Osteoblast (primary cell): ENCODE results near the gene MRPS18B. TPM values are rescaled to one million over a fixed set of nuclear protein-coding genes. Genes with fewer than 3 reads are reported as not detected.

ENCODE experiments used
- DNase-seq: peaks from one replicate; pipeline ENCODE4 v3.0.0; 2011; ENCODE audit warnings: low spot score, mixed read lengths; ENCODE audit not compliant: insufficient read length; ENCODE audit errors: missing footprints
- H2AFZ ChIP-seq: 2 replicates; pipeline ENCODE4 v1.6.0; 2011; ENCODE audit warnings: mild to moderate bottlenecking, low read length
- H3K27ac ChIP-seq: 2 replicates; pipeline ENCODE4 v1.5.1; 2011; ENCODE audit warnings: mild to moderate bottlenecking, low read depth, low read length, moderate library complexity
- H3K27me3 ChIP-seq: 2 replicates; pipeline ENCODE4 v1.6.0; 2012; ENCODE audit warnings: mild to moderate bottlenecking, control low read depth, inconsistent platforms, low read length, moderate library complexity; ENCODE audit not compliant: insufficient read depth
- H3K36me3 ChIP-seq: 2 replicates; pipeline ENCODE4 v1.5.1; 2011; ENCODE audit warnings: mild to moderate bottlenecking, low read length, control low read depth, moderate library complexity; ENCODE audit not compliant: insufficient read depth
- H3K4me1 ChIP-seq: 2 replicates; pipeline ENCODE4 v1.5.1; 2011; ENCODE audit warnings: mild to moderate bottlenecking, low read length, control low read depth, moderate library complexity; ENCODE audit not compliant: insufficient read depth
- H3K4me2 ChIP-seq: 2 replicates; pipeline ENCODE4 v1.6.0; 2011; ENCODE audit warnings: mild to moderate bottlenecking, low read length; ENCODE audit not compliant: insufficient read depth
- H3K4me3 ChIP-seq: fragments of 200-600 bp; sonication (generic); 3 replicates; pipeline ENCODE4 v1.5.1; 2012; ENCODE audit warnings: mild to moderate bottlenecking, low read length, inconsistent platforms; ENCODE audit not compliant: insufficient read depth
- H3K79me2 ChIP-seq: 2 replicates; pipeline ENCODE4 v1.6.0; 2012; ENCODE audit warnings: mild to moderate bottlenecking, low read length, control low read depth, inconsistent platforms; ENCODE audit not compliant: insufficient read depth
- H3K9me3 ChIP-seq: 2 replicates; pipeline ENCODE4 v1.5.1; 2011; ENCODE audit warnings: low read depth, low read length, control low read depth
- H4K20me1 ChIP-seq: 2 replicates; pipeline ENCODE4 v1.6.0; 2012; ENCODE audit warnings: mild to moderate bottlenecking, low read length, control low read depth; ENCODE audit not compliant: insufficient read depth
- CTCF ChIP-seq: IDR thresholded peaks from 2 replicates; pipeline ENCODE4 v1.5.1; 2011; ENCODE audit warnings: mild to moderate bottlenecking, low read depth, low read length, moderate library complexity; ENCODE audit errors: extremely low read depth
- total RNA-seq: library from RNA; depleted of rRNA; stranded (reverse); fragments of >200 nt; gene quantifications from 2 replicates; pipeline ENCODE4 v1.2.3, GENCODE V29; 2012

MRPS18B gene
- total RNA-seq, 1 donor: 67.3 TPM

GRCh38 chr6:30603961-30604360 is 13.7 kb upstream of the MRPS18B start:
- TF ChIP-seq CTCF: no peak
- DNase-seq: no peak
- Histone ChIP-seq H3K27me3 (no peaks in the 10 kb centered on the region), H4K20me1 (peaks cover 32% of the 10 kb centered on the region), H3K27ac (no peak overlapping the region), H3K4me3 (no peak overlapping the region), H3K79me2 (peaks cover 6% of the 10 kb centered on the region), H3K36me3 (peaks cover 90% of the 10 kb centered on the region), H3K9me3 (no peaks in the 10 kb centered on the region), H3K4me2 (no peak overlapping the region), H2AFZ (no peak overlapping the region), H3K4me1 (no peaks in the 10 kb centered on the region)

GRCh38 chr6:30610065-30610464 is 7.6 kb upstream of the MRPS18B start:
- H3K4me3 ChIP-seq: no peak overlapping the region
- H3K79me2 ChIP-seq: peaks cover 34% of the 10 kb centered on the region
- TF ChIP-seq CTCF: no peak
- H2AFZ ChIP-seq: no peak overlapping the region
- H3K27ac ChIP-seq: peak overlapping the region; percentile 38
- H4K20me1 ChIP-seq: peaks cover 50% of the 10 kb centered on the region
- H3K4me2 ChIP-seq: no peak overlapping the region
- peaks cover 65% of the 10 kb centered on the region for H3K36me3 ChIP-seq
- H3K27me3 ChIP-seq: no peaks in the 10 kb centered on the region
- H3K4me1 ChIP-seq: peaks cover 44% of the 10 kb centered on the region
- no peaks in the 10 kb centered on the region for H3K9me3 ChIP-seq
- no peak for DNase-seq

GRCh38 chr6:30611150-30611855 is 6.3 kb upstream of the MRPS18B start:
- peaks cover 39% of the 10 kb centered on the region for H3K79me2 ChIP-seq
- H3K4me2 ChIP-seq: no peak overlapping the region
- no peaks in the 10 kb centered on the region for H3K9me3 ChIP-seq
- H3K4me3 ChIP-seq: no peak overlapping the region
- peaks cover 50% of the 10 kb centered on the region for H4K20me1 ChIP-seq
- H3K27ac ChIP-seq: peak overlapping the region; percentile 42
- DNase-seq: no peak
- H3K36me3 ChIP-seq: peaks cover 58% of the 10 kb centered on the region
- no peak for TF ChIP-seq CTCF
- H3K27me3 ChIP-seq: no peaks in the 10 kb centered on the region
- H2AFZ ChIP-seq: no peak overlapping the region
- peaks cover 50% of the 10 kb centered on the region for H3K4me1 ChIP-seq

GRCh38 chr6:30611856-30612194 is 5.8 kb upstream of the MRPS18B start:
- no peak for DNase-seq
- H3K4me3 ChIP-seq: no peak overlapping the region
- H3K9me3 ChIP-seq: no peaks in the 10 kb centered on the region
- H3K36me3 ChIP-seq: peaks cover 58% of the 10 kb centered on the region
- H3K27me3 ChIP-seq: no peaks in the 10 kb centered on the region
- peaks cover 42% of the 10 kb centered on the region for H3K79me2 ChIP-seq
- H4K20me1 ChIP-seq: peaks cover 46% of the 10 kb centered on the region
- H3K4me2 ChIP-seq: peak overlapping the region; percentile 9
- H3K27ac ChIP-seq: peak overlapping the region; percentile 42
- H2AFZ ChIP-seq: no peak overlapping the region
- H3K4me1 ChIP-seq: peaks cover 52% of the 10 kb centered on the region
- no peak for TF ChIP-seq CTCF
